22Rv1 (cell line): ENCODE results near the gene SNTB2.

Experiments used
- H3K27ac ChIP-seq: fragments of 450-650 bp; 2 replicates; pipeline ENCODE4 v1.5.1; 2017
- CTCF ChIP-seq: fragments of 450-650 bp; IDR thresholded peaks from 2 replicates; pipeline ENCODE4 v1.5.1; 2017; ENCODE audit warnings: mild to moderate bottlenecking
- ZFX ChIP-seq: fragments of 450-650 bp; IDR thresholded peaks from 2 replicates; pipeline ENCODE4 v1.6.1; 2017; ENCODE audit warnings: antibody characterized with exemption, borderline replicate concordance

Gene SNTB2

GRCh38 chr16:69169051-69169450 lies 17.9 kb upstream of the SNTB2 start:
- H3K27ac ChIP-seq = no peak overlapping the region

GRCh38 chr16:69169607-69170352 lies 17.2 kb upstream of the SNTB2 start:
- no peak overlapping the region for H3K27ac ChIP-seq
- no peak for TF ChIP-seq ZFX
- no peak for TF ChIP-seq CTCF

More at GRCh38 chr16:69169051-69169450, 17.9 kb upstream of the SNTB2 start:
- no peak for TF ChIP-seq CTCF
- TF ChIP-seq ZFX = no peak

GRCh38 chr16:69171325-69172084 lies 15.5 kb upstream of the SNTB2 start:
- no peak overlapping the region; the same call in 1 of the 2 replicates for H3K27ac ChIP-seq

GRCh38 chr16:69176033-69176800 lies 10.7 kb upstream of the SNTB2 start:
- H3K27ac ChIP-seq = no peak overlapping the region
- TF ChIP-seq CTCF (no peak), ZFX (no peak)

More at GRCh38 chr16:69171325-69172084, 15.5 kb upstream of the SNTB2 start:
- TF ChIP-seq ZFX (no peak), CTCF (no peak)

- TF ChIP-seq CTCF = no peak
- TF ChIP-seq ZFX = no peak
- H3K27ac ChIP-seq = peak overlapping the region; percentile 75
Measured at GRCh38 chr16:69179328-69180010, 7.5 kb upstream of the SNTB2 start.

- TF ChIP-seq CTCF = no peak
- no peak for TF ChIP-seq ZFX
- H3K27ac ChIP-seq = peak overlapping the region; percentile 75
Measured at GRCh38 chr16:69180011-69180338, 7.0 kb upstream of the SNTB2 start.
